Esophagus squamous epithelium (tissue), 4 donors: ENCODE data around the gene PEA15.

Experiments
- POLR2A ChIP-seq, 4 donors: fragments of 450-650 bp; IDR thresholded peaks; one replicate each; pipeline ENCODE4 v1.6.1; 2017; ENCODE audit warnings: antibody characterized with exemption in 4 of 4, mild to moderate bottlenecking in 4 of 4, moderate library complexity in 3 of 4
- TF ChIP-seq, protein P1 (sequence below), 6 experiments: fragments of 450-650 bp in 4 of 6; fragments of 200-600 bp in 2 of 6; sonication (generic) in 2 of 6; IDR thresholded peaks; one replicate each; pipeline ENCODE4 v1.5.1; 2016 to 2019; ENCODE audit warnings: antibody characterized with exemption in 6 of 6, mild to moderate bottlenecking in 4 of 6, moderate library complexity in 4 of 6

DNA sequence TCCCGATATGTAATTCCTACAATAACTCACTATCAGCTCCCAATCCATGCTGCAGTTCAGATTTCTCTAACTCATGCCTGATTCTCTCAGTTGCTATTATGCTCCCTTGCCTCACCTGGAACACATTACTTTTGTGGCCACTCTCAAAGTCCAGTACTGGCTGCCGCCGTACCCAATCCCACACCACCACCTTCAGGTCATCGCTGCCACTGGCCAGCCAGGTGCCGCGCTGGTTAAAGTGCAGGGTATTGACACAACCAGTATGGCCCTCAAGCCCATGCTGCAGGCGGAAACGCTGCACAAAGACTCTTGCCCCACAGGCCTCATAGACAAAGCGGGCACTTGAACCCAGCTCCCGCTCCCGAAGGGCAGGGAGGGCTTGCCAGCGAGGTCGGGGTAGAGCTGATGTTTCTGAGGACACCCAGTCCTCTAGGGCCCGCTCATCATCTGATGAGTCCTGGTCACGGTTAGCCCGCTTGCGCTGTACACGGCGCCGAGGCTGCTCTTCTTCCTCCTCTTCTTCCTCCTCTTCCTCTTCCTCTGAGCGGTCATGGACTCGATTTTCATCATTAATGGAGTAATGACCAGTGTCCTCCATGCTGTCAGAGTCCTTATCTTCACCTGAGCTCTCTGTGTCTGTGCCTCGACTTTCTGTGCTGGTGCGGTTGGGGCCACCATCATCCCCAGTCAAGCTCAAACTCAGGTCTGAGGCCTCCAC is 34.6 kb downstream of the PEA15 start:
- TF ChIP-seq, protein P1, sequence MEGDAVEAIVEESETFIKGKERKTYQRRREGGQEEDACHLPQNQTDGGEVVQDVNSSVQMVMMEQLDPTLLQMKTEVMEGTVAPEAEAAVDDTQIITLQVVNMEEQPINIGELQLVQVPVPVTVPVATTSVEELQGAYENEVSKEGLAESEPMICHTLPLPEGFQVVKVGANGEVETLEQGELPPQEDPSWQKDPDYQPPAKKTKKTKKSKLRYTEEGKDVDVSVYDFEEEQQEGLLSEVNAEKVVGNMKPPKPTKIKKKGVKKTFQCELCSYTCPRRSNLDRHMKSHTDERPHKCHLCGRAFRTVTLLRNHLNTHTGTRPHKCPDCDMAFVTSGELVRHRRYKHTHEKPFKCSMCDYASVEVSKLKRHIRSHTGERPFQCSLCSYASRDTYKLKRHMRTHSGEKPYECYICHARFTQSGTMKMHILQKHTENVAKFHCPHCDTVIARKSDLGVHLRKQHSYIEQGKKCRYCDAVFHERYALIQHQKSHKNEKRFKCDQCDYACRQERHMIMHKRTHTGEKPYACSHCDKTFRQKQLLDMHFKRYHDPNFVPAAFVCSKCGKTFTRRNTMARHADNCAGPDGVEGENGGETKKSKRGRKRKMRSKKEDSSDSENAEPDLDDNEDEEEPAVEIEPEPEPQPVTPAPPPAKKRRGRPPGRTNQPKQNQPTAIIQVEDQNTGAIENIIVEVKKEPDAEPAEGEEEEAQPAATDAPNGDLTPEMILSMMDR (IDR thresholded peaks at IDR 0.05), result no peak
- TF ChIP-seq POLR2A (IDR thresholded peaks at IDR 0.05), result no peak
